IPS-11a (cell line): ENCODE measurements around the gene PFDN5.
"Not testable (repeated sequence)": the region's sequence is repeated elsewhere in the genome, so short reads cannot be mapped to it uniquely, and the experiment has no call there.

Experiments used
- H3K4me3 ChIP-seq: one replicate; pipeline ENCODE4 v1.5.1; 2013; ENCODE audit warnings: low read depth, low read length, control low read depth

PFDN5 gene

GRCh38 chr12:53286448-53286847, 8.9 kb upstream of the PFDN5 start:
- H3K4me3 ChIP-seq, result no peak overlapping the region

- no peak overlapping the region for H3K4me3 ChIP-seq
Measured at GRCh38 chr12:53287741-53288216, 7.6 kb upstream of the PFDN5 start.

- no peak overlapping the region for H3K4me3 ChIP-seq
Measured at GRCh38 chr12:53288322-53288721, 7.0 kb upstream of the PFDN5 start.

GRCh38 chr12:53289891-53290290, 5.5 kb upstream of the PFDN5 start:
- no peak overlapping the region for H3K4me3 ChIP-seq

GRCh38 chr12:53290661-53291060, 4.7 kb upstream of the PFDN5 start:
- no peak overlapping the region for H3K4me3 ChIP-seq

- no peak overlapping the region for H3K4me3 ChIP-seq
Measured at GRCh38 chr12:53292426-53292825, 2.9 kb upstream of the PFDN5 start.

GRCh38 chr12:53295891-53296219, 513 bp downstream of the PFDN5 start:
- H3K4me3 ChIP-seq, result peak overlapping the region; percentile 100

- H3K4me3 ChIP-seq, result not testable (repeated sequence)
Measured at GRCh38 chr12:53297106-53297505, 1.8 kb downstream of the PFDN5 start.

GRCh38 chr12:53298164-53298563, 2.8 kb downstream of the PFDN5 start:
- no peak overlapping the region for H3K4me3 ChIP-seq

GRCh38 chr12:53299101-53299453, 3.7 kb downstream of the PFDN5 start:
- no peak overlapping the region for H3K4me3 ChIP-seq

- peak within 1 kb of the TSS; percentile 99 for H3K4me3 ChIP-seq
Measured at GRCh38 chr12:53299454-53300180, 4.3 kb downstream of the PFDN5 start, which contains the start of gene MYG1. Gene MYG1 (plus strand): TSS chr12:53299695. CDS start chr12:53299738, 43 bp downstream.

- peak overlapping the region; percentile 99 for H3K4me3 ChIP-seq
Measured at GRCh38 chr12:53300187-53300586, 4.8 kb downstream of the PFDN5 start.

- no peak overlapping the region for H3K4me3 ChIP-seq
Measured at GRCh38 chr12:53302903-53303302, 7.6 kb downstream of the PFDN5 start.

- no peak overlapping the region for H3K4me3 ChIP-seq
Measured at GRCh38 chr12:53306826-53307225, 11.5 kb downstream of the PFDN5 start.

GRCh38 chr12:53308276-53308675, 12.9 kb downstream of the PFDN5 start:
- no peak overlapping the region for H3K4me3 ChIP-seq

- no peak overlapping the region for H3K4me3 ChIP-seq
Measured at GRCh38 chr12:53313996-53314395, 18.7 kb downstream of the PFDN5 start.

- H3K4me3 ChIP-seq, result peak overlapping the region; percentile 77
Measured at GRCh38 chr12:53320352-53321195, 25.2 kb downstream of the PFDN5 start.

- peak overlapping the region; percentile 2 for H3K4me3 ChIP-seq
Measured at GRCh38 chr12:53324113-53324778, 28.9 kb downstream of the PFDN5 start.

- peak overlapping the region; percentile 31 for H3K4me3 ChIP-seq
Measured at GRCh38 chr12:53324779-53325510, 29.6 kb downstream of the PFDN5 start.

- H3K4me3 ChIP-seq, result peak overlapping the region; percentile 34
Measured at GRCh38 chr12:53325511-53326061, 30.2 kb downstream of the PFDN5 start.
